Measurements from ENCODE around the gene HFM1. TPM values are rescaled to one million over a fixed set of nuclear protein-coding genes. Genes with fewer than 3 reads are reported as not detected.
"Not testable (repeated sequence)": the region's sequence is repeated elsewhere in the genome, so short reads cannot be mapped to it uniquely, and the experiment has no call there.

Gene HFM1
- total RNA-seq, 6 experiments from 2014 or later = not detected

DNA sequence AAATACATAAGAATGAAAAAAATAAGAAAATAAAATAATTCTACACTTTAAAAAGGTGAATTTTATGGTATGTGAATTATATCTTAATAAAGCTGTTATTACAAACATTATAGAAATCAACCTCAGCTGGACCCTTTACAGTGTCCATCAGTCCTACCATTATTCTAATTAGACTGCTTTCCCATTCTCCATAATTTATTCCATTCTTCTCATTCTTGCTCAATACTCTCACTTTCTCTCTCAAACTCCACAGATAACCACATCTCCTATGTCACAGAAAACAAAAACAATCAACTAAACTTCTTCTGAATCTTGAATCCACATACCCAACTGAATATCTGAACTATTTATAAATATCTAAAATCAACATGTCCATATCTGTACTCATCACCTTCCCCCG is 11.6 kb downstream of the HFM1 start:
- Mint-ChIP-seq H3K4me1 (ENCODE audit: low read depth) (no peaks in the 10 kb centered on the region), H3K36me3 (ENCODE audit: low read depth) (no peaks in the 10 kb centered on the region), H3K4me3 (no peak overlapping the region), H3K27me3 (ENCODE audit: insufficient read depth) (no peaks in the 10 kb centered on the region; the same call in 1 of the 2 replicates), H3K9me3 (no peaks in the 10 kb centered on the region), H3K27ac (no peak overlapping the region)
- DNase-seq = no peak
- TF ChIP-seq CTCF (IDR thresholded peaks at IDR 0.05) = no peak

DNA sequence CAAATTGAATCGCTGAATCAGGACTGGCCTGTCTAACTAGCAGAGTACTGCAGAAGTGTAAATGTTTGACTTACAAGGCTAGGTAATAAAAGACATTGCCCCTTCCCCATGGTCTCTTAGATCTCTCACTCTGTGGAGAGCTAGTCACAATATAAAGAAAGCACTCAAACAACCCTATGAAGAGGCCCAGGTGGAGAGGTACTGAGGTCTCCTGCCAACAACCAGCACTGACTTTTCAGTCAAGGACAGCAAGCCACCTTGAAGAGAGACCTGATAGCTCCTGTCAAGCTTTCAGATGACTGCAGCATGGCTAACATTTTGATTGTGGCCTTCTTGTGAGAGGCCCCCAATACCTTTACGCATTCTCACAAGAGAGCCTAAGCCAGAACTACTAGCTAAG is 18.5 kb downstream of the HFM1 start:
- no peak for DNase-seq
- no peak overlapping the region for H3K27ac Mint-ChIP-seq
- H3K9me3 Mint-ChIP-seq = no peaks in the 10 kb centered on the region
- H3K27me3 Mint-ChIP-seq (ENCODE audit: insufficient read depth) = peaks cover 2% of the 10 kb centered on the region
- no peak for TF ChIP-seq CTCF (IDR thresholded peaks at IDR 0.05)
- H3K4me3 Mint-ChIP-seq = no peak overlapping the region
- no peaks in the 10 kb centered on the region for H3K4me1 Mint-ChIP-seq (ENCODE audit: low read depth)
- H3K36me3 Mint-ChIP-seq (ENCODE audit: low read depth) = no peaks in the 10 kb centered on the region

GRCh38 chr1:91383456-91383855 is 21.2 kb downstream of the HFM1 start:
- Mint-ChIP-seq H3K27ac (no peak overlapping the region), H3K4me1 (ENCODE audit: low read depth) (no peaks in the 10 kb centered on the region), H3K36me3 (ENCODE audit: low read depth) (no peaks in the 10 kb centered on the region), H3K4me3 (no peak overlapping the region), H3K9me3 (no peaks in the 10 kb centered on the region), H3K27me3 (ENCODE audit: insufficient read depth) (peaks cover 2% of the 10 kb centered on the region)
- DNase-seq = no peak
- TF ChIP-seq CTCF (IDR thresholded peaks at IDR 0.05) = no peak

- DNase-seq = no peak
- no peak for TF ChIP-seq CTCF (IDR thresholded peaks at IDR 0.05)
- Mint-ChIP-seq H3K4me3 (no peak overlapping the region), H3K4me1 (ENCODE audit: low read depth) (no peaks in the 10 kb centered on the region), H3K27ac (no peak overlapping the region), H3K9me3 (no peaks in the 10 kb centered on the region), H3K27me3 (ENCODE audit: insufficient read depth) (peaks cover 2% of the 10 kb centered on the region), H3K36me3 (ENCODE audit: low read depth) (no peaks in the 10 kb centered on the region)
These were observed 22.8 kb downstream of the HFM1 start for GRCh38 chr1:91381844-91382243.

GRCh38 chr1:91374086-91374485 is 30.6 kb downstream of the HFM1 start:
- no peak overlapping the region for H3K27ac Mint-ChIP-seq
- no peaks in the 10 kb centered on the region for H3K36me3 Mint-ChIP-seq (ENCODE audit: low read depth)
- no peaks in the 10 kb centered on the region for H3K27me3 Mint-ChIP-seq (ENCODE audit: insufficient read depth)
- no peaks in the 10 kb centered on the region for H3K9me3 Mint-ChIP-seq
- DNase-seq = no peak
- H3K4me1 Mint-ChIP-seq (ENCODE audit: low read depth) = no peaks in the 10 kb centered on the region
- no peak overlapping the region for H3K4me3 Mint-ChIP-seq
- TF ChIP-seq CTCF (IDR thresholded peaks at IDR 0.05) = no peak

DNA sequence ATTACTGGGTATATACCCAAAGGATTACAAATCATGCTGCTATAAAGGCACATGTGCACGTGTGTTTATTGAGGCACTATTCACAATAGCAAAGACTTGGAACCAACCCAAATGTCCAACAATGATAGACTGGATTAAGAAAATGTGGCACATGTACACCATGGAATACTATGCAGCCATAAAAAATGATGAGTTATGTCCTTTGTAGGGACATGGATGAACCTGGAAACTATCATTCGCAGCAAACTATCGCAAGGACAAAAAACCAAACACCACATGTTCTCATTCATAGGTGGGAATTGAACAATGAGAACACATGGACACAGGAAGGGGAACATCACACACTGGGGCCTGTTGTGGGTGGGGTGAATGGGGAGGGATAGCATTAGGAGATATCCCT is 32.4 kb downstream of the HFM1 start:
- not testable (repeated sequence) for H3K9me3 Mint-ChIP-seq; H3K27ac Mint-ChIP-seq; H3K4me3 Mint-ChIP-seq; H3K27me3 Mint-ChIP-seq (ENCODE audit: insufficient read depth); DNase-seq; H3K36me3 Mint-ChIP-seq (ENCODE audit: low read depth); H3K4me1 Mint-ChIP-seq (ENCODE audit: low read depth)
